Hematopoietic multipotent progenitor cell treated with erythropoietin and hydrocortisone succinate and interleukin-3 and kit ligand, for 15 days (in vitro differentiated cells): ENCODE measurements around the gene EMCN.
"Not testable (repeated sequence)": the region's sequence is repeated elsewhere in the genome, so short reads cannot be mapped to it uniquely, and the experiment has no call there.

ENCODE experiments used
- DNase-seq: peaks from one replicate; pipeline ENCODE4 v3.0.0-alpha.2; 2015; ENCODE audit warnings: low spot score

The EMCN gene

GRCh38 chr4:100517864-100518341 is at the start of gene EMCN:
Gene EMCN (minus strand): TSS chr4:100518022. CDS start chr4:100517914, 108 bp downstream.
- DNase-seq, result no peak

DNA sequence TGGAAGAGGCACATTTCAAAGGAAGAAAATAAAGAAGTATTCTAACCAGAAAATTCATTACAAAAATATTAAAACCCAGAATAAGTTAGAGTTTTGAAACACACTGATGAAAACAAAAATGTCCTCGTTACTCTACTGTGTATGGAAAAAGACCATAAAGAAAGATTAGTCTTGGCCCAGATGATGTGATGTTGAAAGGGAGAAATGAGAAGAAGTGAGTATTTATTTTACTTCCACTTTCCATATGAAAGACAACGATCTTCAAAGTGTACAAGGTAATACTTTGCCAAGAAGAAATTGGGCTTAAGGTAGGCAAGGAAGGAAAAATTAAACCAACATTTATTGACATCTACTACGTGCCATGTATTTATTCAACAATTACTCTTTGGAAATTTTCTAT is 48.6 kb upstream of the EMCN start:
- no peak for DNase-seq

DNA sequence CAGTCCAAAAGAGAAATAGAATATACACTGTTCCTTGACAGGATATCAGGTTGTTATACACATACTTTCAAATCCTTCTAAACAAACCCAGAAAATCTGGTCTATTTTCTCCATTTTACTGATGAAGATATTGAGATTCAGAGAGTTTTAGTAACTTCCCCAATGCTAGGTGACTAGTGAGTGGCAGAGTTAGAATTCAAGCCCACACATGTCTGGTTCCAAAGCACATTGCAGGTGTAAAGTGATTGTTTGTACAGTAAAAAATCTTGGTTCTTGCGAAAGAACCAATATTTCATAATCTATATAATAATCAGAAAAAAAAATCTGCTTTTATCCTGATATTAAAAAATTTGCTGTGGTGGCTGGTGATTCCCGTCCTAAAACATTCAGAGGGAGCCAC is 39.5 kb upstream of the EMCN start:
- DNase-seq, result no peak

- no peak for DNase-seq
These were observed 38.0 kb upstream of the EMCN start for GRCh38 chr4:100555611-100556337.

DNA sequence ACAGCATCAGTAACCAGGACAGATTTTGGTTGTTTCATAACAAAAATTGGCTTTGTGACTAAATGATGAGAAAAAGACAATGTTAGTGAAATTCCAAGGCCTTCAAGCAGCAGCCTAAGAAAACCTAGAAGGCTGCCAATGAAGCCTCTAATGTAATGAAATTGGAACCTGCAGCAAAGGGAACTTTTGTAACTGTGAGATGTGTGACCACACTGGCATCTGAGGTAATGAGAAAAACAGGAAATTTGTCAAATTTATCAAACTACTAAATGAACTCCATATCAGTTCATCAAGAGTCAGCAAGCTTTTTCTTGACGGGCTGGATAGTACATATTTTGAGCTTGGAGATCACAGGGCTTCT is 30.4 kb upstream of the EMCN start:
- DNase-seq, result no peak

- DNase-seq, result no peak
These were observed 29.8 kb upstream of the EMCN start for GRCh38 chr4:100547541-100548199.

DNA sequence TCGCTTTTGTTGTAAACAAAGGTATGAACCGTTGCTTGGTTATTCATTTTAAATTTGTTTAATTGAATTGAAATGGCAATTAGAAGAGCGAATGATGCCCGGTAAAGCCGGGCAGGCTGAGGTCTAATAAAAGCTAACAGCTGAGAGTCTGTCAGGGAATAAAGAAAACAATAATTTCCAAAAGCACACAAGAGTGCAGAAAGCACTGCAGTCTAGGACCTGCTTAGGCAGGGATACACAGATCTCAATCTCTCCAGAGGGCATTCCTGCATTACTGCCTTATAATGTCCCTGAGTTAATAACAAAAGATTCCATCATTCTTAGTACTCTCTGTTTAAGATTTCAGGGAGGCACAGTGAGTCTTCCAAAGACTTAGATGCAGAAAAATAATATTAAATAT is 27.6 kb upstream of the EMCN start:
- DNase-seq, result no peak

DNA sequence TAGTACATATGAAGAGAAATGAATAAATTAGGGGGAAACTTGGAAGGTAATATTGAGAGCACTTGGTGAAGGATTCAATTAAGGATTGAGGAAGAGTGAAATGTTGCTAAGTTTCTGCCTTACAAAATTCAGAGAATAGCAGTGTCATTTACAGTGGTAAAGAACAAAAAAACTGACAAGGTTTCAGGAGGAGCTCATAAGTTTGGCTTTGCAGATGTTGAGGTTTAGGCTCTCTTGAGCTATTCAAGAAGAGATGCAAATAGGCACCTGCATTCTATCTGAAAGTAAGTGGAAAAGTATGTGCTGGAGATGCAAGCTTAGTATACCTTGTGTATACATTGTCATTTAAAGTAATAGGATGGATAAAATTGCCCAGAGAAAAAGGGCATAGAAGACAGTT is 22.3 kb upstream of the EMCN start:
- no peak for DNase-seq

- DNase-seq, result no peak
These were observed 21.9 kb upstream of the EMCN start for GRCh38 chr4:100539706-100540105.

- DNase-seq, result no peak
These were observed 15.9 kb upstream of the EMCN start for GRCh38 chr4:100533741-100534140.

DNA sequence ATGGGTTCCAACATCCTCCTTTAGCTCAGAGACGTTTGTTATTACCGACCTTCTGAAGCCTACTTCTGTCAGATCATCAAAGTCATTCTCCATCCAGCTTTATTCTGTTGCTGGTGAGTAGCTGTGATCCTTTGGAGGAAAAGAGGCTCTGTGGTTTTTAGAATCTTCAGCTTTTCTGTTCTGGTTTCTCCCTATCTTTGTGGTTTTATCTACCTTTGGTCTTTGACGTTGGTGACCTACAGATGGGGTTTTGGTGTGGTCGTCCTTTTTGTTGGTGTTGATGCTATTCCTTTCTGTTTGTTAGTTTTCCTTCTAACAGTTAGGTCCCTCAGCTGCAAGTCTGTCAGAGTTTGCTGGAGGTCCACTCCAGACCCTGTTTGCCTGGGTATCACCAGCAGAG is 12.3 kb upstream of the EMCN start:
- not testable (repeated sequence) for DNase-seq

GRCh38 chr4:100525686-100526085 is 7.9 kb upstream of the EMCN start:
- no peak for DNase-seq

DNA sequence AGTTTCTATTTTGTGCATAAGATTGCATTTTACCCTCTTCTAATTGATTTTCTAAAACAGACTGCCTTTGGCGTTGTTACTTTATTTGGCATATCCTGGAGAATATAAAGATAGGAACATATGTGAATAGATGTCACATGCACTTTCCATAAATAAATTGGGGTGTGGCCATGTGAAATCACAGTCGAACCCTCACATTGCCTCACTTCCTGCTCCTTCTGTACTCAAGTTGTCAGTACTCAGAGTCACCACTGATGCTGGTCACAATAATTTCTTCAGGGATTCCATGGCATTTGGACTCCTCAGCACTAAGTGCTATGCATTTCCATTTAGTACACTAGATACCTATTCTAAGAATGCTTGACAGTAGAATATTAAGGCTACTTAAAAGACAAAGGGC is 1.4 kb upstream of the EMCN start:
- no peak for DNase-seq

- DNase-seq, result no peak
These were observed 1.6 kb downstream of the EMCN start for GRCh38 chr4:100516225-100516624.

DNA sequence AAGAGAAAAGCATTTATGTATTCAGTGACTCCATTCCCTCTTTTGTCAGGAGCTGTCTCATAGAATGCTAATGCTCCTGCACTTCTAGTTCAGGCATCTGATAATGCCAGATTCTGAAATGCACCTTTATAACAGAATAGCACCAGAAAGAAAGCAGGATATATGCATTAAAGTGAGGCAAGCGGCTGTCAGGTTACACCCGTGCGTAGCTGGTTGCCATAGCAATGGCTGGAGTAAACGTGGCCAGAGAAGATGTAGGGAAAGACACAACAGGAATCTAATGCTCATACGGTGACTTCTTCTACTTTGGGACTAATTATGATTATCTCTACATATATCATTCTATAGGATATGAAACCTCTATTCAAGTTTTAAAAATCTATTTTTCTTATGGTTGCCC is 5.9 kb downstream of the EMCN start:
- no peak for DNase-seq

DNA sequence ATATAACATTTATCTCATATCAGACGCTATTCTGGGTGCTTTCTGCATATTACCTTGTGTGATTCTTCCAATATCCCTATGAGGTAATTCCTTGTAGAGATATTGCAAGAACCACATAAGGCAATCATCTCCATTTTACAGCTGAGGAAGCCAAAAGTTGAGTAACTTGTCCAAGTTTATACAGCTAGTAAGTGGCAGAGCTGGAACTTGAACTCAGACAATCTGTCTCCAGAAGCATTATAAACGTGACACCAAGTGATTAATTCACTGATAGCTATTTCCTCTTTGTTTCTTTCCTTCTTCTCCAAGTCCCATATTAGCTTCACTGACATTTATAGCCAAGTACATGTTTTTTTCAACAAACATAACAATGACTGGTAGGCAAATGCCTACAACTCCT is 7.3 kb downstream of the EMCN start:
- DNase-seq, result no peak

GRCh38 chr4:100509386-100509785 is 8.4 kb downstream of the EMCN start:
- DNase-seq, result no peak

- no peak for DNase-seq
These were observed 9.1 kb downstream of the EMCN start for GRCh38 chr4:100508691-100509090.

- DNase-seq, result no peak
These were observed 13.5 kb downstream of the EMCN start for GRCh38 chr4:100504086-100504874.

- no peak for DNase-seq
These were observed 20.0 kb downstream of the EMCN start for GRCh38 chr4:100497791-100498190.

DNA sequence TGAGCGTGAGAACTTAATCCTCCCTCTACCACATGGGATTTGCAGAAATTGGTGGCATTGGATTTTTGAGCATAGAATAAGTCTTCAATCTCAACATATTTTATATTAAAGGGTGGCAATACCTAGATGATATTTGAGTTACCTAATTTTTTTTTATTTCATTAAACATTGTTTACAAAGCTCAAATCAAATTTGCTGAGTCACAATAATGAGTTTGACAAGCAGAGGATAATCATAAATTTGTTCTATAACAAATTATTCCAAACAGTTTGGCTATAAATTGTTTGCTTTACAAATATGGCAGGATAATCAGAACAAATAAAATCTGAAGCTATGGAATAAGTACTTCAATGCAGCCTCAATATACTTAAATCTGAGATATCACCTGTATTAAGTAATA is 22.7 kb downstream of the EMCN start:
- DNase-seq, result no peak

- DNase-seq, result no peak
These were observed 23.7 kb downstream of the EMCN start for GRCh38 chr4:100494166-100494565.

DNA sequence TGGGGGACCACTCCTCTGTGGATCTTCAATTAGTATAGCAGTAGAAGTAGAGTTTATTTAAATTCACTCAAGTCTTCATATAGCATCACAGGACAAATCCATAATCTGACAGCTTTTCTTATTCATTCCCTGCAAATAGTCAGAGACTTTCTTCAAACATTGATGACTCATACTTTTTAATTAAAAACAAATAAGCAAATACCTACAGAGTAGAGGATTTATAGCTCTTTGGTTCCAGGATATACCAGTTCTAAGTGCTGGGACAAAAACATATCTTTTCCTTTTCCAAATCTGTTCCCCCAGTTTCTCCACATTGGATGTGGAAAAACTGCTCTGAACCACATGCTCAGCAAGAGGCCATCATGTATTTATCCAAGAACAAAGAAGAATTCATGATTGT is 24.1 kb downstream of the EMCN start:
- no peak for DNase-seq
